ENCODE data around the gene ZHX3. TPM values are rescaled to one million over a fixed set of nuclear protein-coding genes. Genes with fewer than 3 reads are reported as not detected.

The ZHX3 gene
- total RNA-seq, 1 experiment from 2014 or later, result 24.6 TPM

DNA sequence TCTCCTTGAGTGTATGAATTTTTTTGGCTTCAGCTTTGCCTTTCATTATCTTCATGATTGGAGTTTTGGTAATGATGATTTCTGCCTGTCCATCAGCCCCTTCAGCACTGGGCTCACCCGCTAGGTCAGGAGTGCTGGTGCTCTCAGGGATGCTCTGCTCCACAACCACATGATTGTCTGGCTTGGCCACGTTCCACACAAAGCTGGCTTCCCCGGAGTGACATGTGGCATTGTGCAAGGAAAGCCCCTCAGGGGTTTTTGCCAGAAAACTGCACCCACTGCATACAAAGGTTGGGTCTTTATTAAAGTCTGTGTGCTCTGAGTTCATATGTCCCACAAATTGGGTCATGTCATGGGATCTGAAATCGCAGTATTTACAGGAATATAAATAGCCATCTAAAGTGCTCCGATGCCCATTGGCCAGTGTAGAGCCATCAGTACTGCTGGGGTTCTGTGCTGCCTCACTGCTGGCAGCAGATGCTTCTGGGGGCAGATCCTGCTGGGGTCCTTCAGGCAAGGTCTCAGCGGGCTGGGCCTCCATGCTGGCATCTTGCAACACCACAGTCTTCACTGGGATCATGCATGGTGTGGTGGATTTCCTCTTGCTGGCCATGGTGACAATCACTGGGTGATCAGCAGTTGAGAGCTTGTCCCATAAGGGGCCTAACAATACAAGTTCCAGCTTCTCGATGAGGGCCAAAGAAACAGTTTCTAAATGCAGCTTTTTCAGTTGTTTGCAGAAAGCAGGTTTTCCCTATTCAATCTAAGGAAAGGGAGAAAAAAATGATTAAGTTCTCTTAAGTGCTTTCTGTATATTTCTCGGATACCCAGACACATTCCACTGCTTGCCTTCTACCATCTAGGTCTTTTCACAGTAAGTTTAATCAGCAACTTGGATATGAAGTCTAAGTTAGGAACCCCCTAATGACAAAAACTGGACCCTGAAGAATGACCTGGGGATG, 112.9 kb downstream of the ZHX3 start:
- H3K9me3 ChIP-seq, result no peaks in the 10 kb centered on the region
- CTCF ChIA-PET, result interaction anchor here (0.6 kb wide), 1 partner anchor 206 kb away, joined by 3 read pairs; no protein-coding TSS in a partner anchor
- intact Hi-C loops (cut with micrococcal nuclease; ENCODE audit: unreplicated experiment), result no loop called here
- no TSS peak for BruUV-seq (replicated peaks)
- no peak for DNase-seq
- H3K9me3 Mint-ChIP-seq (ENCODE audit: unreplicated experiment), result no peaks in the 10 kb centered on the region
- no peaks in the 10 kb centered on the region for H3K36me3 ChIP-seq (ENCODE audit: control insufficient read depth, insufficient read depth, low read length)
- H3K4me1 ChIP-seq, result no peaks in the 10 kb centered on the region
- no peak overlapping the region for H3K27ac Mint-ChIP-seq (ENCODE audit: unreplicated experiment)
- no peak overlapping the region for H3K4me3 ChIP-seq (ENCODE audit: low read depth, low read length)
- no peak overlapping the region for H3K4me3 Mint-ChIP-seq (ENCODE audit: unreplicated experiment)
- POLR2A ChIA-PET, result no interaction called here
- no peaks in the 10 kb centered on the region for H3K36me3 Mint-ChIP-seq (ENCODE audit: insufficient read depth, unreplicated experiment)
- H3K27me3 Mint-ChIP-seq (ENCODE audit: insufficient read depth, unreplicated experiment), result peaks cover 5% of the 10 kb centered on the region
- H3K4me1 Mint-ChIP-seq (ENCODE audit: low read depth, unreplicated experiment), result no peaks in the 10 kb centered on the region
- no peaks in the 10 kb centered on the region for H3K27me3 ChIP-seq (replicated peaks; ENCODE audit: control insufficient read depth, insufficient read depth, low read length)
- TF ChIP-seq, protein P1, sequence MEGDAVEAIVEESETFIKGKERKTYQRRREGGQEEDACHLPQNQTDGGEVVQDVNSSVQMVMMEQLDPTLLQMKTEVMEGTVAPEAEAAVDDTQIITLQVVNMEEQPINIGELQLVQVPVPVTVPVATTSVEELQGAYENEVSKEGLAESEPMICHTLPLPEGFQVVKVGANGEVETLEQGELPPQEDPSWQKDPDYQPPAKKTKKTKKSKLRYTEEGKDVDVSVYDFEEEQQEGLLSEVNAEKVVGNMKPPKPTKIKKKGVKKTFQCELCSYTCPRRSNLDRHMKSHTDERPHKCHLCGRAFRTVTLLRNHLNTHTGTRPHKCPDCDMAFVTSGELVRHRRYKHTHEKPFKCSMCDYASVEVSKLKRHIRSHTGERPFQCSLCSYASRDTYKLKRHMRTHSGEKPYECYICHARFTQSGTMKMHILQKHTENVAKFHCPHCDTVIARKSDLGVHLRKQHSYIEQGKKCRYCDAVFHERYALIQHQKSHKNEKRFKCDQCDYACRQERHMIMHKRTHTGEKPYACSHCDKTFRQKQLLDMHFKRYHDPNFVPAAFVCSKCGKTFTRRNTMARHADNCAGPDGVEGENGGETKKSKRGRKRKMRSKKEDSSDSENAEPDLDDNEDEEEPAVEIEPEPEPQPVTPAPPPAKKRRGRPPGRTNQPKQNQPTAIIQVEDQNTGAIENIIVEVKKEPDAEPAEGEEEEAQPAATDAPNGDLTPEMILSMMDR (IDR thresholded peaks at IDR 0.05; ENCODE audit: insufficient read depth in 1 of 2, low read depth in 1 of 2, low read length in 1 of 2, severe bottlenecking in 1 of 2, unreplicated experiment in 1 of 2), result no peak

DNA sequence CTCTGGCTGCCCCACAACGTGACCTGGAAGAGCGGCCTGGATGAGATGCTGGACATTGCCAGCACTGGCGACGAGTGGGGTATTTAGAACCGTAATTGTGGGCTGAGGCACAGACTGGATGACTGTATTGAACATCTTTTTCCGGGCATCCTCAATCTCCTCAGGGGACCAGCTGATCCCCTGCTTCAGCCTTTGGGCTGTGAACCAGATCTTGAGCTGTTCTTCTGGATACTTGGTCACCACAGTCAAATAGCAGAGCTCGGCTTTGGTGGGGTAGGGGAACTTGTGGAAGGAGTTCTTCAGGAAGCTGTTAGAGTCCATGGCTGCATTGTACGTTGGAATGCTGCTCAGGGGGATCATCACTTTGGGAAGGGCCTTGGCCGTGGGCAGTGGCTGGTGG, 113.9 kb downstream of the ZHX3 start:
- Mint-ChIP-seq H3K4me3 (ENCODE audit: unreplicated experiment) (no peak overlapping the region), H3K36me3 (ENCODE audit: insufficient read depth, unreplicated experiment) (no peaks in the 10 kb centered on the region), H3K9me3 (ENCODE audit: unreplicated experiment) (peaks cover 8% of the 10 kb centered on the region), H3K4me1 (ENCODE audit: low read depth, unreplicated experiment) (no peaks in the 10 kb centered on the region), H3K27me3 (ENCODE audit: insufficient read depth, unreplicated experiment) (peaks cover 5% of the 10 kb centered on the region), H3K27ac (ENCODE audit: unreplicated experiment) (no peak overlapping the region)
- ChIA-PET POLR2A (no interaction called here), CTCF (no interaction called here)
- H3K9me3 ChIP-seq, result peaks cover 6% of the 10 kb centered on the region
- intact Hi-C loops (cut with micrococcal nuclease; ENCODE audit: unreplicated experiment), result no loop called here
- BruUV-seq (replicated peaks), result no TSS peak
- no peaks in the 10 kb centered on the region for H3K36me3 ChIP-seq (ENCODE audit: control insufficient read depth, insufficient read depth, low read length)
- TF ChIP-seq, protein P1 (IDR thresholded peaks at IDR 0.05; ENCODE audit: insufficient read depth in 1 of 2, low read depth in 1 of 2, low read length in 1 of 2, severe bottlenecking in 1 of 2, unreplicated experiment in 1 of 2), result no peak
- DNase-seq, result no peak
- no peak overlapping the region for H3K4me3 ChIP-seq (ENCODE audit: low read depth, low read length)
- H3K4me1 ChIP-seq, result no peaks in the 10 kb centered on the region
- H3K27me3 ChIP-seq (replicated peaks; ENCODE audit: control insufficient read depth, insufficient read depth, low read length), result no peaks in the 10 kb centered on the region

DNA sequence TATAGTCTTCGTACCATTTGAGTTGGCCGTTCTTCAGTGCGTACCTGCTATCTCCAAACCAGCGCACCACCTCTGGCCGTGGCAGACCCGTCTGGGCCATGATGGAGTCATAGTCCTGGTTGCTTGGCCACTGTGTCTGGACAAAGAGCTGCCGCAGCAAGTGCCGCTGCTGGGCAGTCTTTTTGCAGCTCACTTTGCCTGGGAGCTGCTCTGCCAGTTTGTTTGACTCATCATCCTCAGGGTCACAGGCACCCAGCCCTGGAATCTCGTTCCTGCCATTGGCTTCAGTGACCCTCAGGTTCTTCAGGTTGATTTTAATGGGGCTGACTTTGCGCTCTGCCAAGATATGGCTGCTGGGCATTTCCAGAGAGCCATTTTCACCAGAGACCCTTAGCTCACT, 115.1 kb downstream of the ZHX3 start:
- ChIA-PET POLR2A (no interaction called here), CTCF (no interaction called here)
- no peak for DNase-seq
- intact Hi-C loops (cut with micrococcal nuclease; ENCODE audit: unreplicated experiment), result no loop called here
- H3K27me3 Mint-ChIP-seq (ENCODE audit: insufficient read depth, unreplicated experiment), result peaks cover 5% of the 10 kb centered on the region
- H3K27ac Mint-ChIP-seq (ENCODE audit: unreplicated experiment), result no peak overlapping the region
- H3K27me3 ChIP-seq (replicated peaks; ENCODE audit: control insufficient read depth, insufficient read depth, low read length), result no peaks in the 10 kb centered on the region
- peaks cover 17% of the 10 kb centered on the region for H3K9me3 ChIP-seq
- peaks cover 20% of the 10 kb centered on the region for H3K9me3 Mint-ChIP-seq (ENCODE audit: unreplicated experiment)
- H3K4me1 ChIP-seq, result no peaks in the 10 kb centered on the region
- H3K36me3 Mint-ChIP-seq (ENCODE audit: insufficient read depth, unreplicated experiment), result no peaks in the 10 kb centered on the region
- no peaks in the 10 kb centered on the region for H3K36me3 ChIP-seq (ENCODE audit: control insufficient read depth, insufficient read depth, low read length)
- TF ChIP-seq, protein P1 (IDR thresholded peaks at IDR 0.05; ENCODE audit: insufficient read depth in 1 of 2, low read depth in 1 of 2, low read length in 1 of 2, severe bottlenecking in 1 of 2, unreplicated experiment in 1 of 2), result no peak
- H3K4me1 Mint-ChIP-seq (ENCODE audit: low read depth, unreplicated experiment), result no peaks in the 10 kb centered on the region
- no peak overlapping the region for H3K4me3 ChIP-seq (ENCODE audit: low read depth, low read length)
- no TSS peak for BruUV-seq (replicated peaks)
- H3K4me3 Mint-ChIP-seq (ENCODE audit: unreplicated experiment), result no peak overlapping the region
